ENCODE data around the gene SLC22A7. TPM values are rescaled to one million over a fixed set of nuclear protein-coding genes. Genes with fewer than 3 reads are reported as not detected.

SLC22A7 gene
- total and polyA plus RNA-seq, 9 donors: 0.36 TPM; not detected in 8

DNA sequence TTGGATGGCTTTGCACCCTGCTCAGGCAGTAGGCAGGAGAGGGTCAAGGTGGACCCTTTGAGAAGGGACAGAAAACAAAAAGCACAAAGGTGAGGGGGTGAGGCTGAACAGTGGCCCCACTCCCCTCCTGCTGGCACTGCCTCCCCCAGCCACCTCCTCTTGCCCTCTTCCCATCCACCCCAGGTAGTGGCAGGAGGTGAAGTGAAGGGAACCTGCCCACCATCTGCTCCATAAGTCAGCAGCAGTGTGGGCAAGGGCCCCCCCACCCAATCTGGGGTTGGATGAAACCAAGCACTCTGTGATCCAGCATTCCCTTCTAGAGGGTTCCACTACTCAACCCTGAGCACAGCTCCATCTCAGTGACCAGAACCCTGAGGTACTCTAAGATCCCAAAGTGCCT is 26.1 kb upstream of the SLC22A7 start:
- H3K9me3 ChIP-seq: no peaks in the 10 kb centered on the region
- intact Hi-C loops (cut with DNase I): no loop called here
- no peak for DNase-seq
- H3K27ac ChIP-seq: no peak overlapping the region
- H3K36me3 ChIP-seq: no peaks in the 10 kb centered on the region
- H3K27me3 ChIP-seq: no peaks in the 10 kb centered on the region
- no peak overlapping the region for H3K4me3 ChIP-seq
- peaks cover 5% of the 10 kb centered on the region for H3K4me1 ChIP-seq (ENCODE audit: insufficient read depth)
- TF ChIP-seq, protein P1, sequence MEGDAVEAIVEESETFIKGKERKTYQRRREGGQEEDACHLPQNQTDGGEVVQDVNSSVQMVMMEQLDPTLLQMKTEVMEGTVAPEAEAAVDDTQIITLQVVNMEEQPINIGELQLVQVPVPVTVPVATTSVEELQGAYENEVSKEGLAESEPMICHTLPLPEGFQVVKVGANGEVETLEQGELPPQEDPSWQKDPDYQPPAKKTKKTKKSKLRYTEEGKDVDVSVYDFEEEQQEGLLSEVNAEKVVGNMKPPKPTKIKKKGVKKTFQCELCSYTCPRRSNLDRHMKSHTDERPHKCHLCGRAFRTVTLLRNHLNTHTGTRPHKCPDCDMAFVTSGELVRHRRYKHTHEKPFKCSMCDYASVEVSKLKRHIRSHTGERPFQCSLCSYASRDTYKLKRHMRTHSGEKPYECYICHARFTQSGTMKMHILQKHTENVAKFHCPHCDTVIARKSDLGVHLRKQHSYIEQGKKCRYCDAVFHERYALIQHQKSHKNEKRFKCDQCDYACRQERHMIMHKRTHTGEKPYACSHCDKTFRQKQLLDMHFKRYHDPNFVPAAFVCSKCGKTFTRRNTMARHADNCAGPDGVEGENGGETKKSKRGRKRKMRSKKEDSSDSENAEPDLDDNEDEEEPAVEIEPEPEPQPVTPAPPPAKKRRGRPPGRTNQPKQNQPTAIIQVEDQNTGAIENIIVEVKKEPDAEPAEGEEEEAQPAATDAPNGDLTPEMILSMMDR (IDR thresholded peaks at IDR 0.05): no peak
- no peak for TF ChIP-seq EP300 (IDR thresholded peaks at IDR 0.05)
- no peak for TF ChIP-seq POLR2A (IDR thresholded peaks at IDR 0.05)

DNA sequence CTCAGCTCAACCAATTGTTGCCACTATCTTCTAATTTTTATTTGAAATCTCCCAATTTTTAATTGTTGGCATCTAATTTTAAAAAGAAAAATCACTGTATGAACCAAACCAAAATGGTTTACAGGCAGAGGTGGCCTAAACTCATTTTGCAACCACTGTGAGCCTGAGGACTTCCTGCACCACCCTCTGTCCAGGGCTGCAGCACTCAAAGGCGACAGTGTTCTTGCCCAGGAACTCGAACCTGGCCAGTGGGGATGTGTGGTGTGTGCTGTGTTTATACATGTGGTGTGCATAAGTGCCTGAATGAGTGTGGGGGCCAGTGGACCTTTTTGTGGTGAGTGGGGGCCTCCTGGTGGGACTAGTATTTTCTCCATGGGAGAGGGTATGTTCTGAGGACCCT is 24.4 kb upstream of the SLC22A7 start:
- Histone ChIP-seq H3K27ac (no peak overlapping the region), H3K27me3 (no peaks in the 10 kb centered on the region), H3K9me3 (no peaks in the 10 kb centered on the region), H3K4me1 (ENCODE audit: insufficient read depth) (peaks cover 5% of the 10 kb centered on the region), H3K36me3 (no peaks in the 10 kb centered on the region), H3K4me3 (no peak overlapping the region)
- no peak for TF ChIP-seq POLR2A (IDR thresholded peaks at IDR 0.05)
- TF ChIP-seq, protein P1 (IDR thresholded peaks at IDR 0.05): no peak
- no peak for TF ChIP-seq EP300 (IDR thresholded peaks at IDR 0.05)
- 72 to 89% (median 79%) methylated on average over 2 of the region's 2 CpGs for WGBS, 3 donors
- intact Hi-C loops (cut with DNase I): no loop called here
- no peak for DNase-seq

DNA sequence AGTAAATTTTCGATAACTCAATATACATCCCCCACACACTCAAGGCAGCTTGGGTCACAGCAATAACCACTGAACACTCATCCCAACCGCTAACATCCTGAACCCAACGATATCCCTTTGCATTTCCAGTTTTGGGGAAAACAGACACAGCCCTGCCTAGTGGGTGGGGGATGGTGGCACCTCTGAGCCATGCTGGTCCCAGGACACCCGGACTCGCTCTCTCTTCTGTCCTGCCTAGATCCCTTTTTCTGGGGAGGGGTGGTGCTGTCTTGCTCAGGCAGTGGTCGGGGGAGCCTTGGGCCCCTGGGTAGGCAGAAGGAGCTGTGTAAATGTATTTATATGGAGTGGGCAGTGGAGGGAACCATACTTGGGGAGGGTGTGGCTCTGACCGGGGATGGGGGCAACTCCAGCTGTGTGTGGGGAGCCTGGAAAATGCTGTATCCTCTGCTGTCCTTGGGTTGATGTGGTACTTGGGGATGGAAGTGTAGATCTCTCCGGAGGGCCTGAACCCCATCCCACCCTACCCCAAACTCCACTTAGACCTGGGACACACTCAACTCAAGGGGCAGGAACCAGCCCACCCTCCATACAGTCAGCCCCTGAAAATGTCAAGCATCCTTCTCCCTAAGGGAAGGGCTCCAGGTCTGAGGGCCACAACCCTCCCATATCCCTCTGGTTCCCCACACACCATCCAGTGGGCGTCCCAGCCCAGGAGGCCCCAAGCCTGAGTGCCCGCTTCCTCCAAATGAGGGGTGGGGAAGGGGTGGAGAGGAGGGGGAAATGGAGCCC is 23.7 kb upstream of the SLC22A7 start:
- Histone ChIP-seq H3K4me3 (no peak overlapping the region), H3K4me1 (ENCODE audit: insufficient read depth) (peaks cover 2% of the 10 kb centered on the region), H3K27ac (no peak overlapping the region), H3K9me3 (no peaks in the 10 kb centered on the region), H3K36me3 (no peaks in the 10 kb centered on the region), H3K27me3 (no peaks in the 10 kb centered on the region)
- WGBS, 3 donors: 79 to 81% (median 81%) methylated on average over 10 of the region's 10 CpGs
- intact Hi-C loops (cut with DNase I): no loop called here
- DNase-seq: no peak
- TF ChIP-seq POLR2A (IDR thresholded peaks at IDR 0.05): no peak
- no peak for TF ChIP-seq EP300 (IDR thresholded peaks at IDR 0.05)
- TF ChIP-seq, protein P1 (IDR thresholded peaks at IDR 0.05): no peak

DNA sequence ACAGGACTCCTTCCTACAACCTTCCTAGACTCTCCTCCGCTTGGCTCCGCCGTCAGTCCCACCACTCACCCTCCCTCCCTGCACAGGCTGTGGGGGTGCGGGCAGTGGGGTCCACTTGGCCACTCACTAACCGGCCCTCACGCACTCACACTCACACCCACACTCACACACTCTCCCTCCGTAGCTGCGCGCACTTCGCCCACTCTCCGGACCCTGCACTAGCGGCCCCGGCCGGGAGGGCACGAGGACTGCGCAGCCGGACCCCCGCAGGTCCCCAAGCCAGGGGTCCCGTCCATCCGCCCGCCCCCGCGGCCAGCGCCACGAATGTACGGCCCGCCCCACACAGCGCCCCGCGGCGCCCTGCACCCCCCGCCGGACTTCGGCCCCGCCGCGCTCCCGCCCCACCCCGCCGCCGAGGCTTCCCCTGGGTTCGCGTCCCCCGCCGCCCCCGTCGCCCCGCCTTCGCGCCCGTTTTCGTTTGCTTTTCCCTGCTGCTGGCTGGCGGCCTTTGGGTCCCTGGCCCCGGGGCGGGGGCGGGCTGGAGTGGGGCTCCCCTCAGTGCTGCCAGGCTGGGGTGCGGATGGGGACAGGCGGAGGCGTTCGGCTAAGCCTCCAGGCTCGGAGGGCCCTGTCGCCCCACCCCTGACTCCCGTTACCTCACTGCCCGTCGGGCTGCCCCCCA is 23.0 kb upstream of the SLC22A7 start:
- TF ChIP-seq EP300 (IDR thresholded peaks at IDR 0.05) (no peak), POLR2A (IDR thresholded peaks at IDR 0.05) (no peak)
- TF ChIP-seq, protein P1 (IDR thresholded peaks at IDR 0.05): no peak
- Histone ChIP-seq H3K4me3 (peak overlapping the region; percentile 29), H3K27me3 (no peaks in the 10 kb centered on the region), H3K36me3 (no peaks in the 10 kb centered on the region), H3K27ac (no peak overlapping the region), H3K9me3 (no peaks in the 10 kb centered on the region), H3K4me1 (ENCODE audit: insufficient read depth) (peaks cover 2% of the 10 kb centered on the region)
- WGBS, 3 donors: 2 to 5% (median 3%) methylated on average over 20 to 65 of the region's 65 CpGs
- intact Hi-C loops (cut with DNase I): no loop called here
- peak in 2 of 5 donors; percentile 41 to 48 for DNase-seq
